ENCODE measurements around the gene DAB2IP. TPM values are rescaled to one million over a fixed set of nuclear protein-coding genes. Genes with fewer than 3 reads are reported as not detected.

DAB2IP gene
- total RNA-seq, 1 experiment from 2014 or later = 15.2 TPM

- Histone ChIP-seq H3K79me2 (ENCODE audit: low read length) (no peaks in the 10 kb centered on the region), H2AFZ (ENCODE audit: low read length) (no peak overlapping the region), H3K4me2 (ENCODE audit: low read length) (no peak overlapping the region), H3K4me1 (ENCODE audit: insufficient read depth, low read length) (no peaks in the 10 kb centered on the region), H3K4me3 (ENCODE audit: low read length) (no peak overlapping the region), H3K9me3 (ENCODE audit: low read length) (no peaks in the 10 kb centered on the region), H4K20me1 (ENCODE audit: low read length) (no peaks in the 10 kb centered on the region), H3K9ac (ENCODE audit: low read length) (no peak overlapping the region), H3K27me3 (ENCODE audit: low read length) (no peaks in the 10 kb centered on the region), H3K27ac (ENCODE audit: low read length) (no peak overlapping the region), H3K9me2 (replicated peaks; ENCODE audit: low read length) (no peaks in the 10 kb centered on the region), H3F3A (ENCODE audit: low read length, unreplicated experiment) (no peaks in the 10 kb centered on the region), H3K36me3 (ENCODE audit: low read depth, low read length) (no peaks in the 10 kb centered on the region)
- ChIA-PET CTCF (interaction anchor here (0.7 kb wide), 1 partner anchor 29 kb away, joined by 3 read pairs; no protein-coding TSS in a partner anchor), POLR2A (ENCODE audit: unreplicated experiment) (no interaction called here)
- no TSS peak for BruUV-seq (replicated peaks)
- TF ChIP-seq EZH2phosphoT487 (IDR thresholded peaks at IDR 0.05; ENCODE audit: borderline replicate concordance, low read length) = no peak
- no peak for TF ChIP-seq CTCF (conservative IDR thresholded peaks at IDR 0.05; ENCODE audit: low read depth, low read length)
- no peak for TF ChIP-seq EZH2 (IDR thresholded peaks at IDR 0.05; ENCODE audit: low read length, unreplicated experiment)
- intact Hi-C loops (cut with micrococcal nuclease) = no loop called here
- ATAC-seq (no peak), DNase-seq (no peak)
Observed at GRCh38 chr9:121662891-121663580, 11.6 kb downstream of the DAB2IP start.

- CTCF ChIA-PET = interaction anchor here (0.7 kb wide), 1 partner anchor 30 kb away, joined by 3 read pairs; no protein-coding TSS in a partner anchor
- Histone ChIP-seq H3K27me3 (ENCODE audit: low read length) (no peaks in the 10 kb centered on the region), H3K9me3 (ENCODE audit: low read length) (no peaks in the 10 kb centered on the region), H3F3A (ENCODE audit: low read length, unreplicated experiment) (no peaks in the 10 kb centered on the region), H4K20me1 (ENCODE audit: low read length) (no peaks in the 10 kb centered on the region), H3K4me2 (ENCODE audit: low read length) (no peak overlapping the region), H3K27ac (ENCODE audit: low read length) (no peak overlapping the region), H3K4me1 (ENCODE audit: insufficient read depth, low read length) (no peaks in the 10 kb centered on the region), H3K9ac (ENCODE audit: low read length) (no peak overlapping the region), H2AFZ (ENCODE audit: low read length) (no peak overlapping the region), H3K36me3 (ENCODE audit: low read depth, low read length) (no peaks in the 10 kb centered on the region), H3K4me3 (ENCODE audit: low read length) (no peak overlapping the region), H3K79me2 (ENCODE audit: low read length) (no peaks in the 10 kb centered on the region), H3K9me2 (replicated peaks; ENCODE audit: low read length) (no peaks in the 10 kb centered on the region)
- no peak for DNase-seq
- BruUV-seq (replicated peaks) = no TSS peak
- ATAC-seq = no peak
- TF ChIP-seq EZH2phosphoT487 (IDR thresholded peaks at IDR 0.05; ENCODE audit: borderline replicate concordance, low read length) (no peak), CTCF (conservative IDR thresholded peaks at IDR 0.05; ENCODE audit: low read depth, low read length) (no peak), EZH2 (IDR thresholded peaks at IDR 0.05; ENCODE audit: low read length, unreplicated experiment) (no peak)
- intact Hi-C loops (cut with micrococcal nuclease) = no loop called here
- POLR2A ChIA-PET (ENCODE audit: unreplicated experiment) = no interaction called here
Observed at GRCh38 chr9:121663591-121663990, 12.2 kb downstream of the DAB2IP start.

- Histone ChIP-seq H4K20me1 (ENCODE audit: low read length) (no peaks in the 10 kb centered on the region), H3K4me2 (ENCODE audit: low read length) (no peak overlapping the region), H3K27me3 (ENCODE audit: low read length) (no peaks in the 10 kb centered on the region), H3K4me3 (ENCODE audit: low read length) (no peak overlapping the region), H3K27ac (ENCODE audit: low read length) (no peak overlapping the region), H2AFZ (ENCODE audit: low read length) (no peak overlapping the region), H3K9ac (ENCODE audit: low read length) (no peak overlapping the region), H3K9me2 (replicated peaks; ENCODE audit: low read length) (no peaks in the 10 kb centered on the region), H3K9me3 (ENCODE audit: low read length) (no peaks in the 10 kb centered on the region), H3K36me3 (ENCODE audit: low read depth, low read length) (no peaks in the 10 kb centered on the region), H3K79me2 (ENCODE audit: low read length) (no peaks in the 10 kb centered on the region), H3K4me1 (ENCODE audit: insufficient read depth, low read length) (no peaks in the 10 kb centered on the region), H3F3A (ENCODE audit: low read length, unreplicated experiment) (no peaks in the 10 kb centered on the region)
- ChIA-PET POLR2A (ENCODE audit: unreplicated experiment) (no interaction called here), CTCF (no interaction called here)
- DNase-seq (no peak), ATAC-seq (no peak)
- TF ChIP-seq CTCF (conservative IDR thresholded peaks at IDR 0.05; ENCODE audit: low read depth, low read length) = no peak
- TF ChIP-seq EZH2phosphoT487 (IDR thresholded peaks at IDR 0.05; ENCODE audit: borderline replicate concordance, low read length) = no peak
- TF ChIP-seq EZH2 (IDR thresholded peaks at IDR 0.05; ENCODE audit: low read length, unreplicated experiment) = no peak
- intact Hi-C loops (cut with micrococcal nuclease) = no loop called here
- no TSS peak for BruUV-seq (replicated peaks)
Observed at GRCh38 chr9:121666294-121666693, 14.9 kb downstream of the DAB2IP start.

Measured in PC-3 (cell line).